ENCODE measurements around the gene LSS.
"Not testable (repeated sequence)": the region's sequence is repeated elsewhere in the genome, so short reads cannot be mapped to it uniquely, and the experiment has no call there.

LSS gene

GRCh38 chr21:46151261-46151988 is 77.1 kb downstream of the LSS start:
- no peak for DNase-seq

- DNase-seq = no peak
Observed at GRCh38 chr21:46150491-46151121, 78.0 kb downstream of the LSS start.

- no peak for DNase-seq
Observed at GRCh38 chr21:46150073-46150472, 78.5 kb downstream of the LSS start.

GRCh38 chr21:46149205-46149901 is 79.2 kb downstream of the LSS start:
- no peak for DNase-seq

- DNase-seq = no peak
Observed at GRCh38 chr21:46148106-46148505, 80.5 kb downstream of the LSS start.

- not testable (repeated sequence) for DNase-seq
Observed at GRCh38 chr21:46147429-46147828, 81.1 kb downstream of the LSS start.

- DNase-seq = no peak
Observed at GRCh38 chr21:46146856-46147255, 81.7 kb downstream of the LSS start.

- DNase-seq = no peak
Observed at GRCh38 chr21:46145840-46146691, 82.5 kb downstream of the LSS start.

- no peak for DNase-seq
Observed at GRCh38 chr21:46145159-46145839, 83.3 kb downstream of the LSS start.

- DNase-seq = no peak
Observed at GRCh38 chr21:46144464-46145070, 84.0 kb downstream of the LSS start.

GRCh38 chr21:46142582-46143473 is 85.7 kb downstream of the LSS start:
- DNase-seq = no peak

GRCh38 chr21:46141767-46142581 is 86.6 kb downstream of the LSS start:
- DNase-seq = no peak

- not testable (repeated sequence) for DNase-seq
Observed at GRCh38 chr21:46140352-46141003, 88.1 kb downstream of the LSS start.

GRCh38 chr21:46139686-46140085 is 88.9 kb downstream of the LSS start:
- DNase-seq = no peak

GRCh38 chr21:46138383-46138970 is 90.1 kb downstream of the LSS start:
- no peak for DNase-seq
